Measurements from ENCODE around the gene DCN. TPM values are rescaled to one million over a fixed set of nuclear protein-coding genes. Genes with fewer than 3 reads are reported as not detected.

DCN gene
- total RNA-seq, 1 donor: 1,400 TPM

- H3K9me3 ChIP-seq (ENCODE audit: low read depth, low read length): no peaks in the 10 kb centered on the region
- no peak for DNase-seq (ENCODE audit: insufficient read length, low spot score, missing footprints)
- no peaks in the 10 kb centered on the region for H3K4me1 ChIP-seq (ENCODE audit: insufficient read depth, low read length)
- H3K27me3 ChIP-seq (ENCODE audit: insufficient read depth, low read length): no peaks in the 10 kb centered on the region
- H3K36me3 ChIP-seq (ENCODE audit: insufficient read depth, low read length): peaks cover 42% of the 10 kb centered on the region
- no peak overlapping the region for H3K4me2 ChIP-seq (ENCODE audit: insufficient read depth, low read length)
- no peak overlapping the region for H2AFZ ChIP-seq (ENCODE audit: low read length)
- no peaks in the 10 kb centered on the region for H4K20me1 ChIP-seq (ENCODE audit: insufficient read depth, low read length)
- no peak overlapping the region for H3K4me3 ChIP-seq (ENCODE audit: insufficient read depth, low read length)
- H3K27ac ChIP-seq (ENCODE audit: low read depth, low read length): no peak overlapping the region
- TF ChIP-seq, protein P1, sequence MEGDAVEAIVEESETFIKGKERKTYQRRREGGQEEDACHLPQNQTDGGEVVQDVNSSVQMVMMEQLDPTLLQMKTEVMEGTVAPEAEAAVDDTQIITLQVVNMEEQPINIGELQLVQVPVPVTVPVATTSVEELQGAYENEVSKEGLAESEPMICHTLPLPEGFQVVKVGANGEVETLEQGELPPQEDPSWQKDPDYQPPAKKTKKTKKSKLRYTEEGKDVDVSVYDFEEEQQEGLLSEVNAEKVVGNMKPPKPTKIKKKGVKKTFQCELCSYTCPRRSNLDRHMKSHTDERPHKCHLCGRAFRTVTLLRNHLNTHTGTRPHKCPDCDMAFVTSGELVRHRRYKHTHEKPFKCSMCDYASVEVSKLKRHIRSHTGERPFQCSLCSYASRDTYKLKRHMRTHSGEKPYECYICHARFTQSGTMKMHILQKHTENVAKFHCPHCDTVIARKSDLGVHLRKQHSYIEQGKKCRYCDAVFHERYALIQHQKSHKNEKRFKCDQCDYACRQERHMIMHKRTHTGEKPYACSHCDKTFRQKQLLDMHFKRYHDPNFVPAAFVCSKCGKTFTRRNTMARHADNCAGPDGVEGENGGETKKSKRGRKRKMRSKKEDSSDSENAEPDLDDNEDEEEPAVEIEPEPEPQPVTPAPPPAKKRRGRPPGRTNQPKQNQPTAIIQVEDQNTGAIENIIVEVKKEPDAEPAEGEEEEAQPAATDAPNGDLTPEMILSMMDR (IDR thresholded peaks at IDR 0.05; ENCODE audit: extremely low read depth, low read depth, low read length): no peak
- H3K79me2 ChIP-seq (ENCODE audit: insufficient read depth, low read length): no peaks in the 10 kb centered on the region
Observed at GRCh38 chr12:91155990-91156389, 26.6 kb downstream of the DCN start.

DNA sequence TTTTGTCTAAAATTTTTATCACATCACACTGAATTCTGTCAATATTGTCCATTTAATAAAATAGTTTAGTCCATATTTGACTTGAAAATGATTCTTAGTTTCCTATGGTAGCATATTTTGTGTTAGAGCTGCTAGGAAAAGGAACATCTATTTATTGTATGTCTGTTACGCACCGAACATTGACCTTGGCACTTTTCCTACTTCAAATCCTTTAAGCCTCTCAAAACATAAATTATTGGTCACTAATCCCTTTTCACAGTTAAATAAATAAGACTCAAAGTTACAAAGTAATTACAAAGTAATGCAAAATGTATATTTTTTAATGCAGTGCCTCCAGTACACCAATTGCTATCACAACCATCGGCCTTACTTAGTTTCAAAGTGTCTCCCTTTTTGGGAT, 28.5 kb downstream of the DCN start:
- DNase-seq (ENCODE audit: insufficient read length, low spot score, missing footprints): no peak
- Histone ChIP-seq H3K9me3 (ENCODE audit: low read depth, low read length) (no peaks in the 10 kb centered on the region), H3K36me3 (ENCODE audit: insufficient read depth, low read length) (peaks cover 47% of the 10 kb centered on the region)

DNA sequence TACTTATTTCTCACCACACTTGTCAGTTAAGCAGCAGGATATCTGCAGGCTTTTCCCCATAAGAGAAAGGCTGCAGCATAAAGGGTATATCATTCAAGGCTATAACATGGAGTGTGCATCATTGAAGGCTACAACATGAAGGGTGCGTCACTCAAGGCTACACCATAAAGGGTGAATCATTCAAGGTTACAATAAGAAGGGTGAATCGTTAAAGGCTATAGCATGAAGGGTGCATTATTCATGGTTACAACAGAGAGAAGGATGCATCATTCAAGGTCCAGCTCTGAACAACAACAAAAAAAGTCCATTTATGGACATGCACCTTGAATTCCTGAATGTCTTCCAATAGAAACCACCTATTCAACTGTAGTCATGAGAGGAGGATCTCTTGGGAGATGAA, 38.6 kb downstream of the DCN start:
- H3K4me3 ChIP-seq (ENCODE audit: insufficient read depth, low read length): no peak overlapping the region
- H3K9me3 ChIP-seq (ENCODE audit: low read depth, low read length): no peaks in the 10 kb centered on the region
- peaks cover 6% of the 10 kb centered on the region for H3K36me3 ChIP-seq (ENCODE audit: insufficient read depth, low read length)
- no peak overlapping the region for H3K4me2 ChIP-seq (ENCODE audit: insufficient read depth, low read length)
- no peaks in the 10 kb centered on the region for H3K79me2 ChIP-seq (ENCODE audit: insufficient read depth, low read length)
- H3K27me3 ChIP-seq (ENCODE audit: insufficient read depth, low read length): no peaks in the 10 kb centered on the region
- H3K27ac ChIP-seq (ENCODE audit: low read depth, low read length): peak overlapping the region; percentile 21
- no peaks in the 10 kb centered on the region for H4K20me1 ChIP-seq (ENCODE audit: insufficient read depth, low read length)
- no peak overlapping the region for H2AFZ ChIP-seq (ENCODE audit: low read length)
- TF ChIP-seq, protein P1 (IDR thresholded peaks at IDR 0.05; ENCODE audit: extremely low read depth, low read depth, low read length): no peak
- no peak for DNase-seq (ENCODE audit: insufficient read length, low spot score, missing footprints)
- H3K4me1 ChIP-seq (ENCODE audit: insufficient read depth, low read length): peaks cover 50% of the 10 kb centered on the region

More for the DNA sequence above, 28.5 kb downstream of the DCN start:
- Histone ChIP-seq H3K4me1 (ENCODE audit: insufficient read depth, low read length) (no peaks in the 10 kb centered on the region), H4K20me1 (ENCODE audit: insufficient read depth, low read length) (no peaks in the 10 kb centered on the region), H3K27me3 (ENCODE audit: insufficient read depth, low read length) (no peaks in the 10 kb centered on the region), H2AFZ (ENCODE audit: low read length) (no peak overlapping the region), H3K4me2 (ENCODE audit: insufficient read depth, low read length) (no peak overlapping the region), H3K27ac (ENCODE audit: low read depth, low read length) (no peak overlapping the region), H3K79me2 (ENCODE audit: insufficient read depth, low read length) (no peaks in the 10 kb centered on the region), H3K4me3 (ENCODE audit: insufficient read depth, low read length) (no peak overlapping the region)
- TF ChIP-seq, protein P1 (IDR thresholded peaks at IDR 0.05; ENCODE audit: extremely low read depth, low read depth, low read length): no peak

DNA sequence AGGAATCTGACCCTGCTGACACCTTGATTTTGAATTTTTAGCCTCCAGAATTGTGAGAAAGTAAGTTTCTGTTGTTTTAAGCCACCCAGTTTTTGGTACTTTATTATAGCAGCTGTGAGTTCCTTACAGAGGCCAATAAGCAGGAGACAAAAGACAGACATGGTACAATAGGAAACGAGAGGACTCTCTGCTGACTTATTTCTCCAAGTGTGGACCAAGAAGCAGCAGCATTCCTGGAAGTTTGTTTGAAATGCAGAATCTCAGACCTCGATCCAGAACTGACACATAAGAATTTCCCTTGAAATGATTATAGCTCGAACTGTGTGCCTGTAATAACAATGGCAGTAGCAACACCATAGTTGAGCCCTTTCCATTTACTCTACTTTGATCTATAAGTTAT, 39.4 kb downstream of the DCN start:
- H3K79me2 ChIP-seq (ENCODE audit: insufficient read depth, low read length): no peaks in the 10 kb centered on the region
- peak overlapping the region; percentile 91 for H3K27ac ChIP-seq (ENCODE audit: low read depth, low read length)
- H2AFZ ChIP-seq (ENCODE audit: low read length): peak overlapping the region; percentile 23
- peaks cover 58% of the 10 kb centered on the region for H3K4me1 ChIP-seq (ENCODE audit: insufficient read depth, low read length)
- TF ChIP-seq, protein P1 (IDR thresholded peaks at IDR 0.05; ENCODE audit: extremely low read depth, low read depth, low read length): no peak
- H4K20me1 ChIP-seq (ENCODE audit: insufficient read depth, low read length): no peaks in the 10 kb centered on the region
- no peak overlapping the region for H3K4me2 ChIP-seq (ENCODE audit: insufficient read depth, low read length)
- no peak for DNase-seq (ENCODE audit: insufficient read length, low spot score, missing footprints)
- H3K36me3 ChIP-seq (ENCODE audit: insufficient read depth, low read length): peaks cover 6% of the 10 kb centered on the region
- H3K9me3 ChIP-seq (ENCODE audit: low read depth, low read length): no peaks in the 10 kb centered on the region
- no peaks in the 10 kb centered on the region for H3K27me3 ChIP-seq (ENCODE audit: insufficient read depth, low read length)
- H3K4me3 ChIP-seq (ENCODE audit: insufficient read depth, low read length): no peak overlapping the region

Data from osteoblast (primary cell).